CD1c-positive myeloid dendritic cell (primary cell): ENCODE measurements around the gene CCDC63.
A peak's percentile ranks its signal among the peaks of the same experiment; 100 is the strongest.

Source experiments
- DNase-seq: peaks from one replicate; pipeline ENCODE4 v3.0.0-alpha.2; 2016; ENCODE audit errors: extremely low spot score

CCDC63 gene

GRCh38 chr12:110846615-110847566 lies at the start of gene CCDC63:
Gene CCDC63 (plus strand): TSS chr12:110846987. CDS start chr12:110852955, 5,968 bp downstream.
- peak; percentile 53 for DNase-seq

GRCh38 chr12:110798461-110798860 lies 48.3 kb upstream of the CCDC63 start:
- DNase-seq: no peak

- DNase-seq: no peak
These were observed 44.3 kb upstream of the CCDC63 start for GRCh38 chr12:110802489-110802888.

DNA sequence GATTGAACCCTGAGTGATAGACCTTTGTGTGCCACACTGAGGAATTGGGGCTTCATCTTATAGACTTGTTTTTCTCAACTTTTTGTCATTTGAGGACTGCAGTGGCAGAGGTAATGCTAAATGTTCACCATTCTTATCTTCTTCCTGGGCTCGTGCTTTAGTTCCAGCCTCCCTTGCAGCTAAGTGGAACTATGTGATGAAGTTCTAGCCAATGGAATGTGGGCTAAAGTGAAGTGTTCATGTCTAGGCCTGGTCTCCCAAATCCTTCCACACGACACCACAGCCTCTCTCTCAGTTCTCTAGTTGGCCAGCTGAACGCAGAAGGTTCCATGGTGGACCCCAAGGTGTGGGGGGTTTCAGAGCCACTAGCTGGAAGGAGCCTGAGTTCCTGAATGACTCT lies 42.4 kb upstream of the CCDC63 start:
- no peak for DNase-seq

- no peak for DNase-seq
These were observed 39.1 kb upstream of the CCDC63 start for GRCh38 chr12:110807640-110808039.

GRCh38 chr12:110809149-110809548 lies 37.6 kb upstream of the CCDC63 start:
- DNase-seq: no peak

GRCh38 chr12:110811972-110812371 lies 34.8 kb upstream of the CCDC63 start:
- no peak for DNase-seq

DNA sequence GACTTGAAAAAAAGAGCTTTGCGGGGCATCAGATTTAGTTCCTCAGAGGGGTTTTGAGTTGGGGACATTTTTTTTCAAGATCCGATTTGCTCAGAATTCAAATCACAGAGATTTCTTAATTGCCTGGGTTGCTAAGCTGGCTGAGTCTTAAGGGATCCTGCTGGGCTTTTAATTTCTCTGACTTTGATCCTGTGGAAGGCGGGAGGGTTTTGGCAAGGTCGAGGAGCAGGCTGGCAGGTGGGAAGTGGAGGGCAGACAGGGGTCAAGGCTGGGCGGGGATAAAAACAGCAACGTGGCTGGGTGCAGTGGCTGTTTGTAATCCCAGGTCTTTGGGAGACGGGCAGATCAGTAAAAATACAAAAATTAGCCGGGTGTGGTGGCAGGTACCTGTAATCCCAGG lies 33.5 kb upstream of the CCDC63 start:
- no peak for DNase-seq

- no peak for DNase-seq
These were observed 33.0 kb upstream of the CCDC63 start for GRCh38 chr12:110813756-110814155.

GRCh38 chr12:110816248-110816647 lies 30.5 kb upstream of the CCDC63 start:
- no peak for DNase-seq

DNA sequence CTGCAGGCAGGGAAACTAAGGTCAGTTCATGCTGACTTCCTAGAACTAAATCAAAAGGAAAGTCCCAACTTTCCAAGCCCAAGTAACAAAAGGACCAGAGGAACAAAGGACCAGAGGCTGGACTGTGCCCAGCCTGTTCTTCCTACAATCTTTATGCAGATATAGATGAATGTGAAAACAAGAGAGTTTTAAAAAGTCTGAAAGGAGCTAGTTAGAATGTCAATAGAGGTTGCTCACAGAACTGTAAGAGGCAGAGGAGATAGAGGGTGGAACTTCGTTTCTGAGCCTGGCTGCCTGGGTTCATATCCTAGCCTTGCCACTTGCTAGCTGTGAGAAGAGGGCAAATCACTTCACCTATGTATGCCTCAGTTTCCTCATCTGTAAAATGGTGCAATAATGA lies 30.0 kb upstream of the CCDC63 start:
- no peak for DNase-seq

DNA sequence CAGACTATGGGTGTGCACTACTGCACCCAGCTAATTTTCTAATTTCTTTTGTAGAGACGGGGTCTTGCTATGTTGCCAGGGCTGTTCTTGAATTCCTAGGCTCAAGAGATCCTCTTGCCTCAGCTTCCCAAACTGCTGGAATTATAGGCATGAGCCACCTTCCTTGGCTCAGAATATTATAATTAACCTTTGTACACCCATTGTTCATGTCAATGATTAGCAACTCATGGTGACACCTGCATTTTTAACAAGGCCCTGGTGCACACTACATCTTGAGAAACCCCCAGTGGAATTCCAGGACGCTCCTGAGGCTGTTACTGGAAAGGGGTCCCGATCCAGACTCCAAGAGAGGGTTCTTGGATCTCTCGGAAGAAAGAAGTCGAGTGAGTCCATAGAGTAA lies 28.3 kb upstream of the CCDC63 start:
- no peak for DNase-seq

DNA sequence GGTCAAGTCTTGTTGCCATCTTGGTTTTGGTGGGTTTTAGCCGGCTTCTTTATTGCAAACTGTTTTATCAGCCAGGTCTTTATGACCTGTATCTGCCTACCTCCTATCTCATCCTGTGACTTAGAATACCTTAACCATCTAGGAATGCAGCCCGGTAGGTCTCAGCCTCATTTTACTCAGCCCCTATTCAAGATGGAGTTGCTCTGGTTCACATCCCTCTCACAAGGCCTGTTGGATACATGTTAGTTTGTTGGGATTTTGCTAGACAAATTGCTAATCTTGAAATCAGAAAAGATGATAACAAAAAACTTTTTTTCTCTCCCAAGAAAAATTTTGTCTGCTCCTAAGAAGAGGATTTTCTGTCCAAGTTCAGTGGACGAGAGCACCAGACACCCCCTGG lies 27.6 kb upstream of the CCDC63 start:
- no peak for DNase-seq

DNA sequence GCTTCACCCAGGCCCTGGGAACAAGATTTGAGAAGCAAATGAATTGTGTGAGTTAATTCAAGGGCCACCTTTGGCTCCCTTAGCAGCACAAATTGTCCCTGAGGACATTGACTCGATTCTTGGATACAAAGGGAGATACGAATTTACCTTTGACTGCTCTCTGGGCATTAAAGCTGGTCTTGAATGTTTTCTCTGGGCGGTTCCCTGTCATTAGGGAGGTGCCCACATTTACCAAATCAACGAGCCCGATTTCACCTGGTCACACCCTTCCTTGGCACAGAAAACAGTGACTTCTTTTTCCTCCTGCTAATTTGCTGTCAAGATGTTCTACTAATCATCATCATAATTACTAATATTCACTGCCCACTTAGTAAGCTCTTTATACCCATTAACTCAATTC lies 27.1 kb upstream of the CCDC63 start:
- no peak for DNase-seq

GRCh38 chr12:110821917-110822316 lies 24.9 kb upstream of the CCDC63 start:
- no peak for DNase-seq

GRCh38 chr12:110822821-110823415 lies 23.9 kb upstream of the CCDC63 start:
- DNase-seq: no peak

GRCh38 chr12:110824342-110824741 lies 22.4 kb upstream of the CCDC63 start:
- DNase-seq: no peak

- no peak for DNase-seq
These were observed 21.3 kb upstream of the CCDC63 start for GRCh38 chr12:110825530-110825929.

DNA sequence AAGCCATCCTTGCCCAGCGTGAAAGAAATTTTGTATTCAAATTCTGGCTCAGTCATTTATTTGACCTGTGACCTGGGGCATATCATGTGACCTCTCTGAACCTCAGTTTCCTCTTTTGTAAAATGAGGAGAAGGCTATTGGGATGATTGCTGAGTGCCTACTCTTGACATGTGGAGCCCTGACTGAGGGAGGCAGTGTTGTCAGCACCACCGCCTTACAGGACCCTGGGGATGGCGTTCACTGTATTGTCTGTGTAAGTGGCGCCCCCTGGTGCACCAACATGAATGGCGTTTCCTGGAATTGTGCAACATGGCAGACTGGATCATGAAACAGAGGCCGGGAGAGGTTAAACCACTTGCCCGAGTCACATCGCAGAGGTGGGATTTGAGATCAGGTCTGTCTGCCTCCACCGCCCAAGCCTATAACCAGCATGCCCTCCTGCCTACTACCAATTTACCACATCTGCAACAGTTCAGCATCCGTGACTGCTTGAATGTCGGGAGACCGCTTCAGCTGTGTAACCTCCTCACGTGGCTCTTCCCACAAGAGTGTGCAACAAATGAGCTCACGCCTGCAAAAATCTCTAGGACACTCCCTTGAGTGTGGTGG lies 20.1 kb upstream of the CCDC63 start:
- peak; percentile 89 for DNase-seq

GRCh38 chr12:110829308-110829707 lies 17.5 kb upstream of the CCDC63 start:
- no peak for DNase-seq

GRCh38 chr12:110836291-110836690 lies 10.5 kb upstream of the CCDC63 start:
- DNase-seq: no peak

DNA sequence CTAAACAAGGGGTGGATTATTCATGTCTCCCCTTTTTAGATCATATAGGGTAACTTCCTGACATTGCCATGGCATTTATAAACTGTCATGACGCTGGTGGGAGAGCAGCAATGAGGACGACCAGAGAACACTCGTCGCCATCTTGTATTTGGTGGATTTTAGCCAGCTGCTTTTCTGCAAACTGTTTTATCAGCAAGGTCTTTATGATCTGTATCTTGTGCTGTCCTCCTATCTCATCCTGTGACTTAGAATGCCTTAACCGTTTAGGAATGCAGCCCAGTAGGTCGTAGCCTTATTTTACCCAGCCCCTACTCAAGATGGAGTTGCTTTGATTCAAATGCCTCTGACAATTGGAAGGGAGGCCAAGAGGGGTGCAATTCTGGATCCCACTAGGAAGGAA lies 5.8 kb upstream of the CCDC63 start:
- no peak for DNase-seq

- no peak for DNase-seq
These were observed 2.7 kb upstream of the CCDC63 start for GRCh38 chr12:110844131-110844530.
